DOHH2 (cell line): Measurements from ENCODE around the gene TLCD1.

Source experiments
- CTCF ChIP-seq: fragments of 200-600 bp; sonication (generic); IDR thresholded peaks from one replicate; pipeline ENCODE4 v1.5.1; 2014; ENCODE audit warnings: antibody characterized with exemption, mild to moderate bottlenecking, low read depth, low read length; ENCODE audit not compliant: poor library complexity, severe bottlenecking
- EZH2phosphoT487 ChIP-seq: fragments of 200-600 bp; sonication (generic); IDR thresholded peaks from 2 replicates; pipeline ENCODE4 v1.6.1; 2017; ENCODE audit warnings: borderline replicate concordance, mild to moderate bottlenecking, antibody characterized with exemption, low read length, moderate library complexity, mixed read lengths

GRCh38 chr17:28747801-28748750 lies 22.0 kb upstream of the TLCD1 start:
- TF ChIP-seq CTCF (no peak), EZH2phosphoT487 (no peak)
